Ishikawa (cell line): ENCODE results near the gene ID1.

Experiments used
- CEBPB ChIP-seq: IDR thresholded peaks from 2 replicates; pipeline ENCODE4 v1.6.1; 2012
- CREB1 ChIP-seq: IDR thresholded peaks from 2 replicates; pipeline ENCODE4 v1.6.1; 2012; ENCODE audit warnings: low read depth
- EGR1 ChIP-seq: IDR thresholded peaks from 2 replicates; pipeline ENCODE4 v1.6.1; 2012
- EP300 ChIP-seq: IDR thresholded peaks from 2 replicates; pipeline ENCODE4 v1.6.1; 2012; ENCODE audit warnings: borderline replicate concordance
- FOXM1 ChIP-seq: IDR thresholded peaks from 2 replicates; pipeline ENCODE4 v1.6.1; 2012; ENCODE audit warnings: low read depth, borderline replicate concordance
- MAX ChIP-seq: IDR thresholded peaks from 2 replicates; pipeline ENCODE4 v1.6.1; 2012
- NFIC ChIP-seq: IDR thresholded peaks from 2 replicates; pipeline ENCODE4 v1.6.1; 2012
- RAD21 ChIP-seq: IDR thresholded peaks from 2 replicates; pipeline ENCODE4 v1.6.1; 2012; ENCODE audit warnings: low read depth
- REST ChIP-seq: IDR thresholded peaks from 2 replicates; pipeline ENCODE4 v1.6.1; 2012; ENCODE audit warnings: low read depth, mild to moderate bottlenecking
- TAF1 ChIP-seq: IDR thresholded peaks from 2 replicates; pipeline ENCODE4 v1.6.1; 2012; ENCODE audit warnings: low read depth, mild to moderate bottlenecking
- TCF12 ChIP-seq: IDR thresholded peaks from 2 replicates; pipeline ENCODE4 v1.6.1; 2012; ENCODE audit warnings: low read depth
- TEAD4 ChIP-seq: IDR thresholded peaks from 2 replicates; pipeline ENCODE4 v1.6.1; 2012
- YY1 ChIP-seq: IDR thresholded peaks from 2 replicates; pipeline ENCODE4 v1.6.1; 2012; ENCODE audit warnings: low read depth
- ZBTB7A ChIP-seq: IDR thresholded peaks from 2 replicates; pipeline ENCODE4 v1.6.1; 2012; ENCODE audit warnings: low read depth
- TF ChIP-seq, protein P1 (sequence below): IDR thresholded peaks from 2 replicates; pipeline ENCODE4 v1.6.1; 2012

Gene ID1

GRCh38 chr20:31593221-31594001, 11.7 kb upstream of the ID1 start:
- TF ChIP-seq FOXM1: no peak
- peak; percentile 20; the same call in 1 of the 2 replicates for TF ChIP-seq CEBPB
- TF ChIP-seq CREB1: peak; percentile 24; the same call in 1 of the 2 replicates
- peak; percentile 27; the same call in 1 of the 2 replicates for TF ChIP-seq ZBTB7A
- peak; percentile 54; the same call in 1 of the 2 replicates for TF ChIP-seq TCF12

DNA sequence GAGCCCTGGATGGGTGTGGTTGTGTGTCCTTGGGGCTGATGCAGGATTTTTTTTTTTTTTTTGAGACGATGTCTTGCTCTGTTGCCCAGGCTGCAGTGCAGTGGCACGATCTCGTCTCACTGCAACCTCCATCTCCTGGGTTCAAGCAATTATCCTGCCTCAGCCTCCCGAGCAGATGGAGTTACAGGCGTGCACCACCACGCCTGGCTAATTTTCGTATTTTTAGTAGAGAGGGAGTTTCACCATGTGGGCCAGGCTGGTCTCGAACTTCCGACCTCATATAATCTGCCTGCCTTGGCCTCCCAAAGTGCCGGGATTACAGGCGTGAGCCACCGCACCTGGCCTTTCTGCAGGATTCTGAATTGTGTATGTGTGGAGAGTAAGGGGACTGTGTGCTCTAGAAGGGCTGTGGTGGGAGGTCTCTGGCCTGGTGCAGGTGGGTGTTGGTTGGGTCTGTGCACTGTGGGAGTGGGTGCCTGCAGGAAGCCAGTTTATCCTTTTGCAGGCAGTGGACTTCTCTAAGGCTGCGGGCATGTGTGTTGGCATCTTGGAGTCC, 11.0 kb upstream of the ID1 start:
- TF ChIP-seq YY1: no peak
- TF ChIP-seq FOXM1: no peak
- TF ChIP-seq, protein P1, sequence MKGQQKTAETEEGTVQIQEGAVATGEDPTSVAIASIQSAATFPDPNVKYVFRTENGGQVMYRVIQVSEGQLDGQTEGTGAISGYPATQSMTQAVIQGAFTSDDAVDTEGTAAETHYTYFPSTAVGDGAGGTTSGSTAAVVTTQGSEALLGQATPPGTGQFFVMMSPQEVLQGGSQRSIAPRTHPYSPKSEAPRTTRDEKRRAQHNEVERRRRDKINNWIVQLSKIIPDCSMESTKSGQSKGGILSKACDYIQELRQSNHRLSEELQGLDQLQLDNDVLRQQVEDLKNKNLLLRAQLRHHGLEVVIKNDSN: no peak
- TF ChIP-seq MAX: no peak

- TF ChIP-seq MAX (no peak), NFIC (no peak), RAD21 (no peak), EP300 (no peak), TEAD4 (no peak), FOXM1 (no peak), ZBTB7A (0 out of 2 replicates have a peak, but pooled peaks have one; percentile 47)
Measured at GRCh38 chr20:31594558-31595379, 10.3 kb upstream of the ID1 start.

DNA sequence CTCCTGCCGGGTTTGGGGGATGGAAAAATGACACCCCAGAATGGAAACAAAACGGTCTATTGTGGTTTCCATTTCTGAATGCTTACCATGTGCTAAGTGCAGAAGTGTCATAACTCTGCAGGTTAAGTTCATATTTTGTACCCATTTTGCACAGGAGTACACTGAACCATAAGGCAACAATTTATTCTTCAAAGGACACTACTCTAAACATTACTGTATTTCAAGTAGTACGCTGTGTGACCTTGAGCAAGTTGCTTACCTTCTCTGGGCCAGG, 9.8 kb upstream of the ID1 start:
- TF ChIP-seq REST (no peak), TAF1 (no peak), EGR1 (no peak), ZBTB7A (0 out of 2 replicates have a peak, but pooled peaks have one; percentile 0), CREB1 (no peak), RAD21 (no peak), FOXM1 (no peak), MAX (peak; percentile 35; the same call in 1 of the 2 replicates), EP300 (no peak)
- TF ChIP-seq, protein P1: no peak

GRCh38 chr20:31595654-31596411, 9.3 kb upstream of the ID1 start:
- TF ChIP-seq, protein P1: peak; percentile 83
- TF ChIP-seq YY1: no peak
- TF ChIP-seq MAX: 0 out of 2 replicates have a peak, but pooled peaks have one; percentile 15
- TF ChIP-seq TAF1: no peak
- TF ChIP-seq TEAD4: no peak

GRCh38 chr20:31596831-31597480, 8.1 kb upstream of the ID1 start:
- TF ChIP-seq TEAD4 (no peak), CEBPB (no peak), FOXM1 (no peak), NFIC (no peak), CREB1 (no peak), EGR1 (no peak), REST (no peak), ZBTB7A (no peak), EP300 (no peak), MAX (no peak), TCF12 (no peak), TAF1 (no peak), RAD21 (no peak), YY1 (no peak)
- TF ChIP-seq, protein P1: no peak
